Lower leg skin (tissue), 4 donors: Measurements from ENCODE around the gene FLT3. TPM values are rescaled to one million over a fixed set of nuclear protein-coding genes. Genes with fewer than 3 reads are reported as not detected.
"Not testable (repeated sequence)": the region's sequence is repeated elsewhere in the genome, so short reads cannot be mapped to it uniquely, and the experiment has no call there.

ENCODE experiments used
- DNase-seq, 2 donors: peaks; one replicate each; pipeline ENCODE4 v3.0.0-alpha.2; 2019; ENCODE audit warnings: low spot score in 2 of 2
- H3K4me3 ChIP-seq: fragments of 200-600 bp; sonication (generic); 2 replicates; pipeline ENCODE4 v1.5.1; 2017; ENCODE audit warnings: mild to moderate bottlenecking, low read depth; ENCODE audit not compliant: poor library complexity, severe bottlenecking
- POLR2A ChIP-seq, 2 donors: fragments of 450-650 bp; IDR thresholded peaks; one replicate each; pipeline ENCODE4 v1.6.1; 2016 to 2017; ENCODE audit warnings: antibody characterized with exemption in 2 of 2, mild to moderate bottlenecking in 1 of 2, moderate library complexity in 1 of 2
- WGBS, 2 donors: methylation state at CpG; one replicate each; pipeline ENCODE4 v1.1.5; 2018; 5-methylcytosine and 5-hydroxymethylcytosine counted together
- intact Hi-C: fragments of 100-400 bp; cut with DNase I; formaldehyde crosslinking; loops from one replicate; pipeline ENCODE4 v1.15.0; 2023; ENCODE audit warnings: low total_unique reads
- total RNA-seq, 4 donors: library from RNA; depleted of rRNA; stranded (reverse); fragments of >200 nt; gene quantifications; one replicate each; pipeline ENCODE4 v1.1.0, GENCODE V29; 2016
- TF ChIP-seq, protein P1 (sequence below), 3 donors: fragments of 450-650 bp; IDR thresholded peaks; one replicate each; pipeline ENCODE4 v1.5.1; 2016; ENCODE audit warnings: antibody characterized with exemption in 3 of 3, mild to moderate bottlenecking in 3 of 3, moderate library complexity in 2 of 3

Gene FLT3
- 1 to 10 TPM in 2 of 4 donors, under 1 TPM in 2; 0.72 to 1.3 (median 0.89) TPM for total RNA-seq

- DNase-seq = peak in 1 of 2 donors; percentile 85
- H3K4me3 ChIP-seq = peak within 1 kb of the TSS; percentile 19
- TF ChIP-seq, protein P1, sequence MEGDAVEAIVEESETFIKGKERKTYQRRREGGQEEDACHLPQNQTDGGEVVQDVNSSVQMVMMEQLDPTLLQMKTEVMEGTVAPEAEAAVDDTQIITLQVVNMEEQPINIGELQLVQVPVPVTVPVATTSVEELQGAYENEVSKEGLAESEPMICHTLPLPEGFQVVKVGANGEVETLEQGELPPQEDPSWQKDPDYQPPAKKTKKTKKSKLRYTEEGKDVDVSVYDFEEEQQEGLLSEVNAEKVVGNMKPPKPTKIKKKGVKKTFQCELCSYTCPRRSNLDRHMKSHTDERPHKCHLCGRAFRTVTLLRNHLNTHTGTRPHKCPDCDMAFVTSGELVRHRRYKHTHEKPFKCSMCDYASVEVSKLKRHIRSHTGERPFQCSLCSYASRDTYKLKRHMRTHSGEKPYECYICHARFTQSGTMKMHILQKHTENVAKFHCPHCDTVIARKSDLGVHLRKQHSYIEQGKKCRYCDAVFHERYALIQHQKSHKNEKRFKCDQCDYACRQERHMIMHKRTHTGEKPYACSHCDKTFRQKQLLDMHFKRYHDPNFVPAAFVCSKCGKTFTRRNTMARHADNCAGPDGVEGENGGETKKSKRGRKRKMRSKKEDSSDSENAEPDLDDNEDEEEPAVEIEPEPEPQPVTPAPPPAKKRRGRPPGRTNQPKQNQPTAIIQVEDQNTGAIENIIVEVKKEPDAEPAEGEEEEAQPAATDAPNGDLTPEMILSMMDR (IDR thresholded peaks at IDR 0.05) = no peak
- no peak for TF ChIP-seq POLR2A (IDR thresholded peaks at IDR 0.05)
- intact Hi-C loops = no loop called here
- WGBS, 2 donors = 2 to 3% methylated on average over 51 to 54 of the region's 106 CpGs
Observed at GRCh38 chr13:28100150-28101121, at the start of gene FLT3. TSS of gene FLT3 (minus strand) at chr13:28100576. CDS start at chr13:28100510, 66 bp downstream.

- 73 to 75% methylated on average over 1 of the region's 1 CpG for WGBS, 2 donors
- intact Hi-C loops = no loop called here
- DNase-seq = no peak
- no peak for TF ChIP-seq POLR2A (IDR thresholded peaks at IDR 0.05)
- TF ChIP-seq, protein P1 (IDR thresholded peaks at IDR 0.05) = no peak
- H3K4me3 ChIP-seq = no peak overlapping the region
Observed at GRCh38 chr13:28147495-28147894, 47.1 kb upstream of the FLT3 start.

- no peak for DNase-seq
- 97% methylated on average over 6 of the region's 6 CpGs for WGBS, 2 donors
- TF ChIP-seq, protein P1 (IDR thresholded peaks at IDR 0.05) = no peak
- TF ChIP-seq POLR2A (IDR thresholded peaks at IDR 0.05) = no peak
- intact Hi-C loops = no loop called here
- no peak overlapping the region for H3K4me3 ChIP-seq
Observed at GRCh38 chr13:28145049-28145448, 44.7 kb upstream of the FLT3 start.

DNA sequence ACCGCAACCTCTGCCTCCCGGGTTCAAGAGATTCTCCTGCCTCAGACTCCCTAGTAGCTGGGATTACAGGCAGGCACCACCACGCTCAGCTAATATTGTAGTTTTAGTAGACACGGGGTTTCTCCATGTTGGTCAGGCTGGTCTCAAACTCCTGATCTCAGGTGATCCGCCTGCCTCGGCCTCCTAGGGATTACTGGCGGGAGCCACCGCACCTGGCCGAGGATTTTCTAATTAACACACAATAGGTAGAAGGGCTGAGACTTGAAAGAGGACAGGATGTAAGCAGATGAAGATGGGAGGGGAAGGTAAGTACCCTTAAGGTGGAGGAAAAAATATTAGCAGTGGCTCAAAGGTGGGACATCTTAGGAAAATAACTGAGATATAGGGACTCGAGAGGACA is 41.2 kb upstream of the FLT3 start:
- 85 to 87% methylated on average over 10 of the region's 10 CpGs for WGBS, 2 donors
- intact Hi-C loops, H3K4me3 ChIP-seq, DNase-seq: not testable (repeated sequence)

DNA sequence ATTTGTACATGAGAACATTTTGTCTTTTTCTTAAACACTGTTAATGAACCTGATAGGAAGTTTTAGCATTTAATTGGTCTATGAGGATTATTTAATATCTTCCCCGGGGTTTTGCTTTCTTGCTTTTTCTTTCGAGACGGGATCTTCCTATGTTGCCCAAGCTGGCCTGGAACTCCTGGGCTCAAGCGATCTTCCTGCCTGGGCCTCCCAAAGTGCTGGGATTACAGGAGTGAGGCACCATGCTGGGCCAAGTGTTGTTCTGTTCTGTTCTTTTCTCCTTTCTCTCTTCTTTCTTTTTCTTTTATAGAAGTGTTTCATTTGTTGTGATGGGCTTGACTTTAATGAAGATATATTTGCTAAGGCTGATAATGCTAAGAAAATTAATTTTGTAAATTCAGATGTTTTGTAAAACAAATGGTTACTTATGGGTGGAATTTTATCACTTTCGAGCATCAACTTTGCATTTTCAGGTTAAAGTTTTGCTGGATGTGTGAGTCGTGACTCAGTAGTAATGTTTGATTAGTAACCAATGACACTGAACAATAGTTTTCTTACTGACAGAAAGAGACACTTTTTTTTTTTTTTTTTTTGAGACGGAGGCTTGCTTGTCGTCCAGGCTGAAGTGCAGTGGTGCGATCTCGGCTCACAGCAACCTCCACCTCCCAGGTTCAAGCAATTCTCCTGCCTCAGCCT is 40.2 kb upstream of the FLT3 start:
- no peak for TF ChIP-seq POLR2A (IDR thresholded peaks at IDR 0.05)
- TF ChIP-seq, protein P1 (IDR thresholded peaks at IDR 0.05) = no peak
- intact Hi-C loops = no loop called here
- 64 to 69% methylated on average over 10 of the region's 10 CpGs for WGBS, 2 donors
- no peak overlapping the region for H3K4me3 ChIP-seq
- DNase-seq = no peak
